Adipocyte (in vitro differentiated cells): Measurements from ENCODE around the gene HSD11B2.

ENCODE experiments used
- DNase-seq: peaks from one replicate; pipeline ENCODE4 v3.0.0-alpha.2; 2015; ENCODE audit warnings: low read depth
- H3K27me3 ChIP-seq: replicated peaks from 2 replicates; pipeline ENCODE4 v1.7.0; 2013; ENCODE audit warnings: mild to moderate bottlenecking, low read length, moderate library complexity; ENCODE audit not compliant: control insufficient read depth, insufficient read depth
- H3K36me3 ChIP-seq: 2 replicates; pipeline ENCODE4 v1.7.0; 2013; ENCODE audit warnings: low read length, mild to moderate bottlenecking, moderate library complexity; ENCODE audit not compliant: control insufficient read depth, insufficient read depth, severe bottlenecking
- H3K4me1 ChIP-seq: 2 replicates; pipeline ENCODE4 v1.7.0; 2013; ENCODE audit warnings: mild to moderate bottlenecking, low read length, moderate library complexity; ENCODE audit not compliant: control insufficient read depth, insufficient read depth
- H3K4me3 ChIP-seq: 2 replicates; pipeline ENCODE4 v1.7.0; 2013; ENCODE audit warnings: mild to moderate bottlenecking, low read length, moderate library complexity
- H3K9ac ChIP-seq: 2 replicates; pipeline ENCODE4 v1.7.0; 2013; ENCODE audit warnings: mild to moderate bottlenecking, low read length, moderate library complexity
- H3K9me3 ChIP-seq: 2 replicates; pipeline ENCODE4 v1.7.0; 2013; ENCODE audit warnings: mild to moderate bottlenecking, low read length, moderate library complexity; ENCODE audit not compliant: control insufficient read depth

The HSD11B2 gene

GRCh38 chr16:67397812-67398545 is 32.9 kb upstream of the HSD11B2 start:
- no peak overlapping the region for H3K4me3 ChIP-seq
- H3K4me1 ChIP-seq = peaks cover 22% of the 10 kb centered on the region
- no peak for DNase-seq
- no peak overlapping the region for H3K9ac ChIP-seq
- H3K9me3 ChIP-seq = no peaks in the 10 kb centered on the region
- no peaks in the 10 kb centered on the region for H3K27me3 ChIP-seq
- no peaks in the 10 kb centered on the region for H3K36me3 ChIP-seq

- no peak for DNase-seq
- Histone ChIP-seq H3K36me3 (no peaks in the 10 kb centered on the region), H3K4me1 (peaks cover 18% of the 10 kb centered on the region), H3K4me3 (no peak overlapping the region), H3K9me3 (no peaks in the 10 kb centered on the region), H3K27me3 (no peaks in the 10 kb centered on the region), H3K9ac (no peak overlapping the region)
Observed at GRCh38 chr16:67398546-67399217, 32.2 kb upstream of the HSD11B2 start.

- H3K27me3 ChIP-seq = no peaks in the 10 kb centered on the region
- H3K36me3 ChIP-seq = no peaks in the 10 kb centered on the region
- peak; percentile 49 for DNase-seq
- H3K4me3 ChIP-seq = no peak overlapping the region
- peaks cover 13% of the 10 kb centered on the region for H3K4me1 ChIP-seq
- H3K9me3 ChIP-seq = no peaks in the 10 kb centered on the region
- H3K9ac ChIP-seq = no peak overlapping the region
Observed at GRCh38 chr16:67399218-67399733, 31.6 kb upstream of the HSD11B2 start.

GRCh38 chr16:67399749-67400704 is 30.9 kb upstream of the HSD11B2 start:
- no peaks in the 10 kb centered on the region for H3K36me3 ChIP-seq
- H3K9me3 ChIP-seq = no peaks in the 10 kb centered on the region
- H3K4me3 ChIP-seq = no peak overlapping the region
- H3K4me1 ChIP-seq = peaks cover 13% of the 10 kb centered on the region
- no peak for DNase-seq
- no peak overlapping the region for H3K9ac ChIP-seq
- no peaks in the 10 kb centered on the region for H3K27me3 ChIP-seq

- peaks cover 20% of the 10 kb centered on the region for H3K4me1 ChIP-seq
- DNase-seq = no peak
- H3K36me3 ChIP-seq = no peaks in the 10 kb centered on the region
- no peak overlapping the region for H3K9ac ChIP-seq
- H3K9me3 ChIP-seq = no peaks in the 10 kb centered on the region
- no peak overlapping the region for H3K4me3 ChIP-seq
- no peaks in the 10 kb centered on the region for H3K27me3 ChIP-seq
Observed at GRCh38 chr16:67400901-67401300, 30.0 kb upstream of the HSD11B2 start.

GRCh38 chr16:67403976-67404555 is 26.9 kb upstream of the HSD11B2 start:
- H3K36me3 ChIP-seq = no peaks in the 10 kb centered on the region
- no peak overlapping the region for H3K4me3 ChIP-seq

GRCh38 chr16:67404740-67405226 is 26.1 kb upstream of the HSD11B2 start:
- Histone ChIP-seq H3K9ac (no peak overlapping the region), H3K4me3 (no peak overlapping the region), H3K4me1 (peaks cover 29% of the 10 kb centered on the region), H3K27me3 (no peaks in the 10 kb centered on the region), H3K36me3 (no peaks in the 10 kb centered on the region), H3K9me3 (no peaks in the 10 kb centered on the region)
- no peak for DNase-seq

More at GRCh38 chr16:67403976-67404555, 26.9 kb upstream of the HSD11B2 start:
- no peak for DNase-seq
- Histone ChIP-seq H3K27me3 (no peaks in the 10 kb centered on the region), H3K9ac (no peak overlapping the region), H3K4me1 (peaks cover 29% of the 10 kb centered on the region), H3K9me3 (no peaks in the 10 kb centered on the region)

GRCh38 chr16:67405336-67405735 is 25.6 kb upstream of the HSD11B2 start:
- Histone ChIP-seq H3K9me3 (no peaks in the 10 kb centered on the region), H3K4me3 (no peak overlapping the region), H3K36me3 (no peaks in the 10 kb centered on the region), H3K9ac (no peak overlapping the region), H3K4me1 (peaks cover 29% of the 10 kb centered on the region), H3K27me3 (no peaks in the 10 kb centered on the region)
- DNase-seq = no peak

GRCh38 chr16:67406111-67406971 is 24.6 kb upstream of the HSD11B2 start:
- Histone ChIP-seq H3K4me3 (peak overlapping the region; percentile 47), H3K27me3 (no peaks in the 10 kb centered on the region), H3K9ac (peak overlapping the region; percentile 63), H3K9me3 (no peaks in the 10 kb centered on the region), H3K4me1 (peaks cover 34% of the 10 kb centered on the region), H3K36me3 (no peaks in the 10 kb centered on the region)
- peak; percentile 88 for DNase-seq

GRCh38 chr16:67407176-67407787 is 23.6 kb upstream of the HSD11B2 start:
- H3K9me3 ChIP-seq = no peaks in the 10 kb centered on the region
- H3K4me3 ChIP-seq = no peak overlapping the region
- peak overlapping the region; percentile 63 for H3K9ac ChIP-seq
- H3K27me3 ChIP-seq = no peaks in the 10 kb centered on the region
- peak; percentile 55 for DNase-seq
- H3K36me3 ChIP-seq = no peaks in the 10 kb centered on the region
- H3K4me1 ChIP-seq = peaks cover 34% of the 10 kb centered on the region
